GM12878 (cell line): ENCODE results near the gene RNLS. TPM values are rescaled to one million over a fixed set of nuclear protein-coding genes. Genes with fewer than 3 reads are reported as not detected.

Source experiments
- ATAC-seq: fragments of 200-7000 bp; cut with Tn5 transposase; 3 replicates; pipeline ENCODE4 v1.9.1; 2020; ENCODE audit warnings: mild to moderate bottlenecking, moderate library complexity
- BruUV-seq: library from RNA; stranded (reverse); fragments of 400-500 nt; replicated peaks from 2 replicates; lab custom pipeline; 2021; lab: Mats Ljungman, UMichigan
- CTCF ChIA-PET: fragments of 300-600 bp; sonication (Branson Sonifier 250); formaldehyde crosslinking; extraction: SDS; loops from one replicate; lab custom pipeline; 2021; ENCODE audit warnings: inconsistent platforms; lab: Yijun Ruan, JAX
- POLR2A ChIA-PET: fragments of 350-600 bp; formaldehyde crosslinking; extraction: SDS; loops from one replicate; lab custom pipeline; 2021; ENCODE audit warnings: inconsistent platforms; lab: Charles Lee
- RAD21 ChIA-PET: fragments of 300-600 bp; sonication (Branson Sonifier 250); formaldehyde crosslinking; loops from one replicate; lab custom pipeline; 2023; ENCODE audit warnings: antibody characterized with exemption; ENCODE audit not compliant: unreplicated experiment; lab: Charles Lee
- SMC1A ChIA-PET: fragments of 300-600 bp; sonication (Branson Sonifier 250); formaldehyde crosslinking; loops from one replicate; lab custom pipeline; 2023; ENCODE audit not compliant: unreplicated experiment, uncharacterized antibody; lab: Charles Lee
- DNase-seq: peaks from one replicate; pipeline ENCODE4 v3.0.0-alpha.2; 2011; ENCODE audit warnings: low read depth, low spot score
- FAIRE-seq: peaks from 3 replicates; lab custom pipeline; 2011; peaks lifted over from hg19 to GRCh38; lab: Jason Lieb, UNC
- H2AFZ ChIP-seq: 2 replicates; pipeline ENCODE4 v1.6.0; 2011; ENCODE audit warnings: low read depth, low read length, control low read depth; ENCODE audit not compliant: control insufficient read depth
- H3K27ac ChIP-seq: 2 replicates; pipeline ENCODE4 v1.5.1; 2011; ENCODE audit warnings: control low read depth; ENCODE audit not compliant: control insufficient read depth, insufficient read depth
- H3K27me3 ChIP-seq, 2 experiments: replicated peaks in 1 of 2; 2 replicates each; pipeline versions ENCODE4 v1.6.0 to v1.6.1; 2011; ENCODE audit warnings: low read length in 1 of 2; ENCODE audit not compliant: control insufficient read depth in 2 of 2, insufficient read depth in 2 of 2
- H3K36me3 ChIP-seq, 2 experiments: 2 replicates each; pipeline ENCODE4 v1.5.1; 2011; ENCODE audit warnings: low read length in 1 of 2; ENCODE audit not compliant: control insufficient read depth in 2 of 2, insufficient read depth in 2 of 2
- H3K4me1 ChIP-seq: 2 replicates; pipeline ENCODE4 v1.6.1; 2011; ENCODE audit warnings: mild to moderate bottlenecking, low read length, moderate library complexity, mixed read lengths; ENCODE audit not compliant: control insufficient read depth, insufficient read depth
- H3K4me2 ChIP-seq: 2 replicates; pipeline ENCODE4 v1.6.0; 2011; ENCODE audit warnings: control low read depth; ENCODE audit not compliant: control insufficient read depth, insufficient read depth
- H3K4me3 ChIP-seq: fragments of 200-600 bp; sonication (generic); 2 replicates; pipeline ENCODE4 v1.5.1; 2016
- H3K79me2 ChIP-seq: 2 replicates; pipeline ENCODE4 v1.6.0; 2011; ENCODE audit warnings: low read length; ENCODE audit not compliant: control insufficient read depth, insufficient read depth
- H3K9ac ChIP-seq: 2 replicates; pipeline ENCODE4 v1.8.0; 2011; ENCODE audit warnings: low read length, control low read depth, mixed read lengths; ENCODE audit not compliant: control insufficient read depth, insufficient read depth
- H3K9me3 ChIP-seq: replicated peaks from 3 replicates; pipeline ENCODE4 v1.5.1; 2011; ENCODE audit warnings: mild to moderate bottlenecking, low read length; ENCODE audit not compliant: control insufficient read depth, insufficient read depth
- H4K20me1 ChIP-seq: 2 replicates; pipeline ENCODE4 v1.6.0; 2011; ENCODE audit not compliant: control insufficient read depth, insufficient read depth
- ASH2L ChIP-seq: fragments of 300-600, 200-600 bp; sonication (generic); IDR thresholded peaks from 2 replicates; pipeline ENCODE4 v1.6.1; 2017; ENCODE audit warnings: low read depth, mild to moderate bottlenecking, borderline replicate concordance
- BACH1 ChIP-seq: fragments of 450-650 bp; IDR thresholded peaks from 2 replicates; pipeline ENCODE4 v1.6.1; 2017; ENCODE audit warnings: mild to moderate bottlenecking, borderline replicate concordance
- BCL3 ChIP-seq: IDR thresholded peaks from 2 replicates; pipeline ENCODE4 v1.6.1; 2011; ENCODE audit warnings: borderline replicate concordance, low read depth, mild to moderate bottlenecking, moderate library complexity, low read length; ENCODE audit not compliant: insufficient read depth, poor library complexity, severe bottlenecking
- BCLAF1 ChIP-seq: fragments of 450-650 bp; IDR thresholded peaks from 2 replicates; pipeline ENCODE4 v1.6.1; 2017; ENCODE audit warnings: antibody characterized with exemption, mild to moderate bottlenecking, moderate library complexity
- CHD2 ChIP-seq: IDR thresholded peaks from 2 replicates; pipeline ENCODE4 v1.6.1; 2011; ENCODE audit warnings: low read depth, low read length, improper control_type of control experiment, borderline replicate concordance
- DPF2 ChIP-seq: fragments of 450-650 bp; IDR thresholded peaks from 2 replicates; pipeline ENCODE4 v1.6.1; 2017; ENCODE audit warnings: mild to moderate bottlenecking
- EP300 ChIP-seq, 2 experiments: fragments of 150-350 bp in 1 of 2; IDR thresholded peaks; 2 replicates each; pipeline ENCODE4 v1.6.1; 2011 to 2012; ENCODE audit warnings: low read depth in 2 of 2, low read length in 2 of 2, borderline replicate concordance in 1 of 2, improper control_type of control experiment in 1 of 2, inconsistent platforms in 1 of 2; ENCODE audit not compliant: control insufficient read depth in 1 of 2
- IRF4 ChIP-seq: IDR thresholded peaks from 2 replicates; pipeline ENCODE4 v1.6.1; 2011; ENCODE audit warnings: low read depth, low read length
- JUND ChIP-seq: IDR thresholded peaks from 2 replicates; pipeline ENCODE4 v1.6.1; 2012; ENCODE audit warnings: low read depth, mild to moderate bottlenecking, low read length, improper control_type of control experiment, moderate library complexity
- MTA3 ChIP-seq: IDR thresholded peaks from 2 replicates; pipeline ENCODE4 v1.6.1; 2012; ENCODE audit warnings: low read length, inconsistent platforms, borderline replicate concordance
- NR2C2 ChIP-seq: IDR thresholded peaks from 2 replicates; pipeline ENCODE4 v1.6.1; 2011; ENCODE audit warnings: borderline replicate concordance, low read depth; ENCODE audit not compliant: control insufficient read depth, insufficient read length
- RCOR1 ChIP-seq: conservative IDR thresholded peaks from 2 replicates; pipeline ENCODE4 v1.6.1; 2012; ENCODE audit warnings: low read depth, low read length, improper control_type of control experiment
- RFX5 ChIP-seq: IDR thresholded peaks from 2 replicates; pipeline ENCODE4 v1.6.1; 2011; ENCODE audit warnings: low read depth, low read length, improper control_type of control experiment
- SIX5 ChIP-seq: IDR thresholded peaks from 2 replicates; pipeline ENCODE4 v1.6.1; 2011; ENCODE audit warnings: mild to moderate bottlenecking, low read depth, low read length, moderate library complexity; ENCODE audit not compliant: severe bottlenecking
- SMC3 ChIP-seq: IDR thresholded peaks from 2 replicates; pipeline ENCODE4 v1.6.1; 2011; ENCODE audit warnings: low read length, improper control_type of control experiment, borderline replicate concordance
- USF2 ChIP-seq: IDR thresholded peaks from 2 replicates; pipeline ENCODE4 v1.6.1; 2011; ENCODE audit warnings: low read depth, low read length, improper control_type of control experiment, borderline replicate concordance
- ZBED1 ChIP-seq: IDR thresholded peaks from 2 replicates; pipeline ENCODE4 v1.6.1; 2016; ENCODE audit warnings: borderline replicate concordance
- WGBS: methylation state at CpG from one replicate; pipeline ENCODE4 v1.1.6; 2016; ENCODE audit warnings: low lambda C conversion rate; ENCODE audit not compliant: insufficient replicate concordance, insufficient coverage; ENCODE audit errors: missing lambda C conversion rate; 5-methylcytosine and 5-hydroxymethylcytosine counted together
- in situ Hi-C: fragments of 300-500 bp; cut with MboI; formaldehyde crosslinking; loops from 9 replicates; pipeline ENCODE4 v1.14.3; 2018; ENCODE audit warnings: mixed read lengths
- intact Hi-C: fragments of 100-400 bp; cut with micrococcal nuclease; formaldehyde crosslinking; loops from one replicate; pipeline ENCODE4 v1.14.2; 2022; ENCODE audit not compliant: unreplicated experiment
- polyA plus RNA-seq, 11 experiments: library from polyadenylated mRNA; depleted of rRNA in 4 of 11; unstranded in 6 of 11; stranded (reverse) in 5 of 11; fragments of >200 nt; fragmentation: Nextera tagmentation in 4 of 11; fragmentation: Illumina TruSeq in 1 of 11; extraction: Ambion mirVana in 4 of 11; extraction: Trizol in 1 of 11; gene quantifications; 1 replicate in 1 of 11; 2 replicates in 10 of 11; pipeline versions ENCODE4 v1.2.1 to v1.2.3, GENCODE V29; 2011 to 2016; ENCODE audit warnings: inconsistent platforms in 2 of 11, missing spikeins in 2 of 11, low read depth in 1 of 11
- total RNA-seq, 4 experiments: library from RNA; depleted of rRNA in 3 of 4; stranded (reverse); fragments of >200 nt in 3 of 4; fragmentation: Illumina TruSeq in 1 of 4; extraction: Trizol in 1 of 4; gene quantifications; 2 replicates each; pipeline versions ENCODE4 v1.2.1 to v1.2.3, GENCODE V29; 2013 to 2021

Gene RNLS
- total and polyA plus RNA-seq, 10 of the 15 experiments (the other 5 are each of a cell fraction or from before 2014, with no cell fraction given) = 3.4 to 6.7 (median 4.6) TPM

GRCh38 chr10:88343761-88344484 is 239.2 kb downstream of the RNLS start:
- RAD21 ChIA-PET = interaction anchor here (1.3 kb wide), 1 partner anchor 9 kb away, joined by 3 read pairs; no protein-coding TSS in a partner anchor
- WGBS = 97% methylated on average over 2 of the region's 2 CpGs
- Histone ChIP-seq H2AFZ (no peak overlapping the region), H4K20me1 (no peaks in the 10 kb centered on the region), H3K79me2 (no peaks in the 10 kb centered on the region), H3K9ac (no peak overlapping the region), H3K27ac (no peak overlapping the region), H3K9me3 (no peaks in the 10 kb centered on the region), H3K4me2 (no peak overlapping the region), H3K36me3 (no peaks in the 10 kb centered on the region), H3K4me1 (peaks cover 3% of the 10 kb centered on the region; the same call in 1 of the 2 replicates), H3K27me3 (no peaks in the 10 kb centered on the region), H3K4me3 (no peak overlapping the region)
- intact Hi-C loops = no loop called here
- FAIRE-seq (no peak), DNase-seq (no peak), ATAC-seq (no peak)
- SMC1A ChIA-PET = interaction anchor here (1.2 kb wide), 2 partner anchors 33 to 39 kb away, joined by 3 to 4 read pairs; no protein-coding TSS in a partner anchor
- POLR2A ChIA-PET = no interaction called here
- in situ Hi-C loops = no loop called here
- CTCF ChIA-PET = interaction anchor here (1.0 to 1.1 kb wide), 2 partner anchors 33 to 44 kb away, joined by 3 read pairs; no protein-coding TSS in a partner anchor
- no TSS peak for BruUV-seq
- no peak for TF ChIP-seq ASH2L
- no peak for TF ChIP-seq JUND
- no peak for TF ChIP-seq NR2C2
- no peak for TF ChIP-seq IRF4
- TF ChIP-seq EP300 (IDR thresholded peaks at IDR 0.05; ENCODE audit: borderline replicate concordance in 1 of 2, control insufficient read depth in 1 of 2, low read depth in 2 of 2, low read length in 2 of 2) = no peak
- no peak for TF ChIP-seq BCLAF1
- TF ChIP-seq DPF2 = no peak
- TF ChIP-seq CHD2 = no peak
- TF ChIP-seq USF2 = no peak
- TF ChIP-seq MTA3 = no peak
- TF ChIP-seq SIX5 = no peak
- TF ChIP-seq ZBED1 = no peak
- no peak for TF ChIP-seq BCL3
- no peak for TF ChIP-seq BACH1
- no peak for TF ChIP-seq SMC3
- TF ChIP-seq RFX5 = no peak
- no peak for TF ChIP-seq RCOR1
